IMR-90 (cell line): ENCODE results near the gene CD69. TPM values are rescaled to one million over a fixed set of nuclear protein-coding genes. Genes with fewer than 3 reads are reported as not detected.

ENCODE experiments used
- polyA plus RNA-seq, 3 experiments: library from polyadenylated mRNA; depleted of rRNA; stranded (reverse); fragments of >200 nt; gene quantifications; 2 replicates each; pipeline ENCODE4 v1.2.3, GENCODE V29; 2012; ENCODE audit warnings: low replicate concordance in 1 of 3
- total RNA-seq: library from RNA; depleted of rRNA; stranded (reverse); fragments of >200 nt; gene quantifications from 2 replicates; pipeline ENCODE4 v1.2.3, GENCODE V29; 2012; rRNA removed

The CD69 gene
- total and polyA plus RNA-seq, 2 of the 4 experiments (the other 2 are of a cell fraction), result not detected

Other genes with a start within 250 kb of the CD69 start
- gene KLRB1, start 153.0 kb downstream of the CD69 start, total RNA-seq, result not detected in 2 replicates
- not detected in 2 replicates for gene KLRB1, start 153.0 kb downstream of the CD69 start, polyA plus RNA-seq (2012; rRNA removed)
- gene CLEC2D, start 91.2 kb downstream of the CD69 start, total RNA-seq, result 0.72 and 1.1 TPM in 2 replicates
- gene CLEC2D, start 91.2 kb downstream of the CD69 start, polyA plus RNA-seq (2012; rRNA removed), result 0.80 and 1.2 TPM in 2 replicates
- not detected in 2 replicates for gene CLECL1, start 27.8 kb downstream of the CD69 start, total RNA-seq
- not detected in 2 replicates for gene CLECL1, start 27.8 kb downstream of the CD69 start, polyA plus RNA-seq (2012; rRNA removed)
- not detected in 2 replicates for gene KLRF1, start 66.6 kb upstream of the CD69 start, total RNA-seq
- not detected in 2 replicates for gene KLRF1, start 66.6 kb upstream of the CD69 start, polyA plus RNA-seq (2012; rRNA removed)
- 0.18 and 0.56 TPM in 2 replicates for gene CLEC2B, start 108.5 kb upstream of the CD69 start, total RNA-seq
- 0.27 and 0.31 TPM in 2 replicates for gene CLEC2B, start 108.5 kb upstream of the CD69 start, polyA plus RNA-seq (2012; rRNA removed)
- not detected in 2 replicates for gene KLRF2, start 120.6 kb upstream of the CD69 start, total RNA-seq
- gene KLRF2, start 120.6 kb upstream of the CD69 start, polyA plus RNA-seq (2012; rRNA removed), result not detected in 2 replicates
- gene CLEC2A, start 171.5 kb upstream of the CD69 start, total RNA-seq, result not detected in 2 replicates
- gene CLEC2A, start 171.5 kb upstream of the CD69 start, polyA plus RNA-seq (2012; rRNA removed), result not detected in 2 replicates
- gene CLEC12A, start 210.5 kb upstream of the CD69 start, total RNA-seq, result not detected in 2 replicates
- not detected in 2 replicates for gene CLEC12A, start 210.5 kb upstream of the CD69 start, polyA plus RNA-seq (2012; rRNA removed)
- not detected in 2 replicates for gene CLEC1B, start 238.2 kb upstream of the CD69 start, total RNA-seq
- gene CLEC1B, start 238.2 kb upstream of the CD69 start, polyA plus RNA-seq (2012; rRNA removed), result not detected in 2 replicates
- gene CLEC12B, start 249.7 kb upstream of the CD69 start, total RNA-seq, result not detected in 2 replicates
- gene CLEC12B, start 249.7 kb upstream of the CD69 start, polyA plus RNA-seq (2012; rRNA removed), result 0.03 TPM in 1 of 2 replicates, not detected in the other